Activated CD8-positive, alpha-beta memory T cell treated with anti-CD3 and anti-CD28 coated beads for 1 hour (primary cell): ENCODE measurements around the gene SAMD14.

Experiments used
- DNase-seq, 2 donors: peaks; one replicate each; pipeline ENCODE4 v3.0.0-alpha.2; 2020; ENCODE audit warnings: low read depth in 1 of 2; ENCODE audit errors: extremely low read depth in 1 of 2

SAMD14 gene

DNA sequence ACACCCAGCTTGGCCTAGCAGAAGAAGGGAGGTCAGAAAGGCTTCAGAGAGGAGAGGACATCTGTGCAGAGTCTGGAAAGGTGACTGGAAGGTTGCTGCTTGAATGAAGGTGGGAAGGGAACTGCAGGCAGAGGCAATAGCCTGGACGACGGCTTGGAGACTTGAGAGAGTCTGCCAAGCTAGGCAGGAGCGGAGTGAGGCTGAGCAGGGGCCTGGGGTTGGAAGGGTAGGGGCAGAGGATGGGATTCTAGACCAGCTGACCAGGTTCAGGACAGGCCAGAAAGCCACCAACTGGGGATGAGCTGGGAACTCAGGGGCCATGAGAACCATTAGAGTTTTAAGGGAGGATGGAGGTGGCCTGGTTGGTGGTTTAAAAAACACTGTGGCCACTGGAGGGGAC is 35.5 kb upstream of the SAMD14 start:
- no peak for DNase-seq

DNA sequence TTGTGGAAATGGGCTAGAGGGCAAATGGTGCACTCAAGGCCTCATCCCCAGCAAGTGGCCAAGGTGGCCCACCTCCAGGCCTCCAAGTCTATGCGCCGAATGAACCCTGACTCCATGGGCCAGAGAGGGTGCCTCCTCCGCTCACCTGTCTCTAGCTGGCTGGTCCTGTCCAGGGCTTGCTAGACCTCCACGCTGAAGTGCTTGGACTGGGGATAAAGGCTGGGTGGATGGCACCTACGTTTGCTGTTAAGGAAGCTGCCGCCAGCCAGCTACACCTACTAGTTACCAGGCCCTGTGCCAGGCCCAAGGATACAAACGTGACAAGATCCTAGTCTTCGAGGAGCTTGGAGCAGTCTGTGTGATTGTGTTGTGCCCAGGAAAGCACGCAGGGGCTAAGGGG is 35.1 kb upstream of the SAMD14 start:
- DNase-seq = no peak

DNA sequence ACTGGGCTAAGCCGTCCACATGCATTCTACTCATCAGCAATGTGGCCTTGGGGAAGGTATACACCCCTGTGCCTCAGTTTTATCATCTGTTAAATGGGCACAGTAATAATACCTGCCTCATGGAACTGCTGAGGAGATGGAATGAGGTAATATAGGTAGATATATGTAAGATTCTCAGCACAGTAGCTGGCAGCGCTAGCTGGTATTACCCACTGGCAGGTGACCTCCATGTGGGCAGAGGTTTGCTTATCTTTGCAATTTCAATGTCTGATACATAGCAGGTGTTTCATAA is 34.7 kb upstream of the SAMD14 start:
- DNase-seq = no peak

DNA sequence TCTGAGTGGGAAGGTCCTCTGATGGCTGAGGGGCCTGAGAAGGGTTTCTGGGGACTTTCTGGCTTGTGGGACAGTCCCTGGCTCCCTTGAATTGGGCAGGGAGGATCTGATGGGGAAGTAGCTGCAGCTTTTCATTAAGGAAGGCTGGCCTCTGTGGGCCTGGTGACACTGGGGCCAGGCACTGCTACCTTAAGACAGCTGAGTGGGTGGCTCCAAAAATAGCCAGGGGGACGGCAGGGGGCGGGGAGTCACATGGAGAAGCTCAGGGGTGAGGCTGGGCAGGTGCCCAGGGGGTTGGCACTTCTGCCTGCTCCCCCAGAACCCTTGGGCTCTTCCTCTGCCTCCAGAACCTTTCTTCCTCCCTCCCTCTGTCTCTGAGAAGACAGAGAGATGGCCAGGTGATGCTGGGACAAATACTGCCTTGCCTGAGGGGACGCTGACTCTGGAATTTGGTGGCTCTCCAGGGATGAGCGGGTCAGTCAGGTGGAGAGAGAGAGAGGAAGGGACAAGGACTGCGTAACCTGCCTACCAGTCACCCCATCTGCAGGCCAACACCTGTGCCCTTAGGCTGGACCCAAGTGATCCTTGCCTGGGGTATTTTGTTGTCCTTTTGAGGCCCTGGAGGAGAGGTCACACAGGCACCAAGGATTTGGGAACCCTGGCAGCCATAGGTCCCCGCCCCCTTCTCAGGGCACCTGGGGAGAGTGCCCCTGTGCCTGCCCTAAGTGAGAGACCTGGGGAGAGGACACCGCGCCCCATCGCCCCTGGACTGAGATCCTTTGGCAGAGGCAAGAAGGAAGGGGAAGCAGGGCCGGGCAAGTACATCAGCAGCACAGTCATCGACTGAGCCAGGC is 34.1 kb upstream of the SAMD14 start:
- DNase-seq = no peak

DNA sequence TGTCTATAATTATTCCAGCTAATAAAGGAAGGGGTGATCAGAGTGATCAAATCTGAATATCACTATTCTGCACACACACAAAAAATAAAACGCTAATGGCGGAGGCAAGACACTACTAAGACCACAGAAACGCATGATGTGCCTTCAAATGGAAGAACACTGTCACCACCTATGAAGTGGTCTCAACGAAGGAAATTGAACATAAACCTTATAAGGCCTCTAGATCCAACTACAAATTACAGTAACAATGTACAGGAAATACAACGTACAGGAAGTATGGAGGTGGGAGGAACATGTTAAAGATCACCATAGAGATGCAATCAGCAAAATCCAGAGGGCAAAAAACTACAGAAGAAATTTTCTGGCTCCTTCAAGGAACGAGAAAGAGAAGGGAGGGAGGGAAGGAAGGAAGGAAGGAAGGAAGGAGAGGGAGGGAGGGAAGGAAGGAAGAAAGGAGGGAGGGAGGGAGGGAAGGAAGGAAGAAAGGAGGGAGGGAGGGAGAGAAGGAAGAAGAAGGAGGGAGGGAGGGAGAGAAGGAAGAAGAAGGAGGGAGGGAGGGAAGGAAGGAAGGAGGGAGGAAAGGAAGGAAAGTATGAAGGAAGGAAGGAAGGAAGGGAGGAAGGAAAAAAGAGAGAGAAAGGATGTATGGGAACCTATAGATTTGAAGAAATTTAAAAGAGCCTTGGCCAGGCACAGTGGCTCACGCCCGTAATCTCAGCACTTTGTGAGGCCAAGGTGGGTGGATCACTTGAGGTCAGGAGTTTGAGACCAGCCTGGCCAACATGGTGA is 32.7 kb upstream of the SAMD14 start:
- DNase-seq = no peak

DNA sequence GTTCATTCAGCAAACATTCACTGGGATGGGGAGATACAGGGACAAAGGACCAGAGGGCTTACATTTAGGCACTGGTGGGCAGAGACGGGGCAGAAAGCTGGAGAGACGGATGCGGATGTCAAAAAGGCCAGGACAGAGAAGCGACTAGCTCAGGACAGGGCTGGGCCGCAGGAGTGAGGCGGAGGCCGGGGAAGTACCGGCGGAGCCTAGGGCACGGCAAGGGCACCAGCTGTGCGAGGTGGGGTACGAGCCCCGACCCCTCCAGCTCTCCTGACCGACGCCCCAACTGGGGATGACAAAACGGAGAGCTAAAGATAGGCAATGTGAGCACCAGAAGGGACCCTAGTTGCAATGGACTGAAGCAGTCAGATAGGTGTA is 31.9 kb upstream of the SAMD14 start:
- DNase-seq = no peak

DNA sequence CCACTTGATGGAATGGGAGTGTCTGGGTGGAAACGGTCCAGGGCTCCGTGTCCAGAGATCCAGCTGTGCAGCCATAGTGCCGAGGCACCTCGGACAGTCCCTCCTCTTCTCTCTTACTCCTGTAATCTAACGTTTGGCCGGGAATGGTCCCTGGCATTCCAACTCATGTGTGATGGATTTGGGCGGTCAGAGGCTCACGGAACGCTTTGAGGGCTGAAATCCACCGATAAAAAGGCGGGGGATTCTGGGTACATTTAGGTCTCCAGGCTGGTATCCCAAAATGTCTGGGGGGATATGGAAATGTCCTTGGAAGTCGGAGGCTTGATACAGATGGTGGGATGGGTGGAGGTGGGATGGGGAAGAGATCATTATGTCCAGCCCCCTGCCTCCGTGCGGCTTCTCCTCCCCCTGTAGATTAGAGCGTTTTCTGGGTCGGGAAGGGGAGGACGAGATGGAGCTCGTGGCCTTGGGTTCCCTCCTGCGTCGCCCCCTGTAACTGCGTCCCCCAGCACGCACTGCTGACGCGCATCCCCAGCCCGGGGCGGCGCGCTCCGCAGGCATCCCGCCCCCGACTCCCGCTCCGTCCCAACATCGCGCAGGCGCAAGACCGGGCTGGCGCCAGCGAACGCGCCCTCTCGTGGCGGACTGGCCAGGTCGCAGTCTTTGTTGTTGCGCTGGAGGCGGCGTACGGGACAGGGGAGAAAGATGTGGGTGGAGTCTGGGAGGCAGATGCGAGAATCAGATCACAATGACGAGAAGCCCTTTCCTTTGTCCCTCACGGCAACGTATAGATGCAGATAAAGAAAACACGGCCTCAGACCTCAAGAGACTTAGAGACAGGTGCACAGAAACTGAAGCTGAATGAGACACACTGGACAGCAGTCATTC is 31.3 kb upstream of the SAMD14 start:
- DNase-seq = peak; percentile 85 to 92

DNA sequence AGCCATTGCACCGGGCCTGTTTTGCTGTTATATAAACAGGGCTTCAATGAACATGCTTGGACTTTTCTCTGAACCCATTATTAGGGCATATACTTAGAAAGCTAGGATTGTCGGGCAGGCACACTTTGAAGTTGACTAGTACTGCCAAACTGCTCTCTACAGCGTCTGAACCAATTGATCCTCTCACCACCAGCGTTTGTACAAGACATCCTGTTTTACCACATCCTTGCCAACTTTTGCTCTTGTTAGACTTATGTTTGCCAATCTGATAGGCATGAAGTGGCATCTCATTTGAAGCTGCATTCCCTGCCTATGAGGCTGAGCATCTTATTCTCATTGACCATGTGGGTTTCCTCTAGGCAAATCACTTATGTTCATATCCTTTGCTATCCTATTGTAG is 27.9 kb upstream of the SAMD14 start:
- no peak for DNase-seq

DNA sequence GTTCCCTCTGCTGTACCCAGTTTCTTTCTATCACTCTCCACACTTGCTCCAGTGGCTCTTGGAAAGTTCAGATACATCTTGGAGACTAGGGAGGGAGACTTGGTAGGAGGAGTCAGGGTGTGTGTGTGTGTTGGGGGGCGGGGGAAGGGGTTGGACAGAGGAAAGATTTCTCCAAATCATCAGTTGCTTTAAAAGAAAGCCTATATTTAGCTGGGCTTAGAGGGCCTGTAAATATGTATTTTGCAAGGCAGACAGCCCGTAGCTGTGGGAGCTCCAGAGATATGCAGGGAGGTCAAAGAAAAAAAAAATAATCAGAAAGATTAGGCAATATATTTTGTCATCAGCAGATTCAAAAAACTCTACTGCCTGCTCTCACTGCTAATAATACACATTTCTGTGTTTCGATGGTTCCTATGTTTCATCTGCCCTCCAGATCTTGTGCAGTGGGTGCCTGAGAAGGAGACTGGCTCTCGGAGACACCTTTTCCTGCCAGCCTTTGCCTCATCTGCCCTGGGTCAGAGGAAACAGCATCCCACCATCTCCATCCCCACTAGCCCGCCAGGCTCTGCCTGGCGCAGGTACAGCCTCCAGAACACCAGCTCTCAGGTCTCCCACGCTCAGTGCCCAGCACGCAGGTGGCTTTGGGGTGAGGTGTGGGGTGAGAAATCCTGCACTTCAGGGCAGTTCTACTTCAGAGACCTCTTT is 25.3 kb upstream of the SAMD14 start:
- no peak for DNase-seq

DNA sequence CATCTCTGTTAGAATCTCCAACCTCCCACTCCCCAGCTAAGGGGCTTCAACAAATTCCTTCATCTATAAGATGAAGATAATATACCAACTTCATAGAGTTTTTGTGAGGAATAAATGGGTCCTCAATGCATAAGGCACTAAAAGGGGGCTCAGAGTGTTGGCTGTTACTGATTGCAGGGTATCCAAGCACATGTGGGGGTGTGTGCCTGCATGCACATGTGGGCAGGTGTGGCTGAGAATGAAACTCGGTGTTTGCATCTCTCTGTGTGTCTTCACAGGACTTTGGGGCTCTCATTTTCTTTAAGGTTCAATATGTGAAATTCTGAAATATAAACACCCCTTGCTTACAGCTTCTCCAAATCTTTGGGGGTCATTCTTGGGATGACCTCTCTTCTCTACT is 24.6 kb upstream of the SAMD14 start:
- DNase-seq = no peak

DNA sequence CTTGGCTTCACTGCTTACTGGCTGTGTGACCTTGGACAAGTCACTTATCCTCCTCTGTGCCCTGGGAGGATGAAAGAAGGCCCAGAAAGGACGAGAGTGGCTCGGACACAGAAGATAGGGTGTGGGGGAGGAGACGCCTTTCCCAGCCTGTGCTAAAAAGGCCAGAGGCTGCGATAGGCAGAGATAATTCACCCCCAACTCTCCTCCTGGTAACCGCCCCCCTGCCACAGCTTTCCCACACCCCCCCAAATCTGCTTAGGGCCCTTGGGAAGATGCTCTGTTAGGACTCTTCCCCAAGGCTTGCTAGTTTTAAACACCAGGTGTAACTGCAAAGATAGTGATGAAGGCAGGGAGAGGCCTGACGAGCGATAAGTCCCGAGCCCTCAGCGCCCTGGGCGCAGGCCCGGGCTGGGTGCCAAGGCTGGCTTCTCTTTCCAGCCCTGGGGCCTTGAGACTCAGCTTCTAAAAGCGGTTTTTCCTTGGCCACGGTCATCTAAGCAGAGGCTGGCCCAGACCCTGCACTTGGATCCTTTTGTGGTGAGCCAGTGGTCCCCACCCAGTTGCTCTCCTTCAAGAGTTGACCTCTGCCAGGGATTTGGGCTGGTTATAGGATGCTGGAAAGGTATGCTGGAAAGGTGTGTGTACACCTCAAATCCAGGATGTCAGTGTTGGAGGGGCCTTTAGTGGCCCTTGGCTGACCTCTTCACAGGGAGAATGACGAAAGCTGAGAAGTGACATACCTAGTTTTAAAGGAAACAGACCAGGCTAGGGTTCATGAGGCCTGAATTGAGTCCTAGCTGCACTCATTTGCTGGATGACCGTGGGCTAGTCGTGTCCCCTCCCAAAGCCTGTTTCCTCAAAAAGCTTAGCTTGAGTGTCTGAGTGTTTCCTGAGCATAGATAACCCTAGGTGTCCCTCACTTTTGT is 24.0 kb upstream of the SAMD14 start:
- no peak for DNase-seq

DNA sequence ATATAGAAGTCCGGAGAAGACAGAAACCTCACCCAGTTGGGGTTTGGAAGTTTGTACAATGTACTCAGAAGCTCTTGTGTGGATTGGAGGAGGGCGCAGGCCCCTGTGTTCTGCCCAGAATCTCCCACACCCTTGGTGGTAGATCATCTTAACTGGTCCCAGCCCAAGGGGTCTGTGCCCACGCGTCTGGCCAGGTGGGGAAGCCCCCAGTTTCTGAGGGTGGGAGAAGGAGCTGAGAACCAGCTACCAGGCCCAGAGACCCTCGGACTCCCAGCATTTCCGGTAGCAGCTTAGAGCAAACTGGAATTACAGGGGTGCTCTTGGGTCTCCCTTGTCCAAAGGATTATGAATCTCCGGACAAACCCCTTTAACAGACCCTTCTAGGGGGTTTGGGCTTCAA is 22.8 kb upstream of the SAMD14 start:
- no peak for DNase-seq

DNA sequence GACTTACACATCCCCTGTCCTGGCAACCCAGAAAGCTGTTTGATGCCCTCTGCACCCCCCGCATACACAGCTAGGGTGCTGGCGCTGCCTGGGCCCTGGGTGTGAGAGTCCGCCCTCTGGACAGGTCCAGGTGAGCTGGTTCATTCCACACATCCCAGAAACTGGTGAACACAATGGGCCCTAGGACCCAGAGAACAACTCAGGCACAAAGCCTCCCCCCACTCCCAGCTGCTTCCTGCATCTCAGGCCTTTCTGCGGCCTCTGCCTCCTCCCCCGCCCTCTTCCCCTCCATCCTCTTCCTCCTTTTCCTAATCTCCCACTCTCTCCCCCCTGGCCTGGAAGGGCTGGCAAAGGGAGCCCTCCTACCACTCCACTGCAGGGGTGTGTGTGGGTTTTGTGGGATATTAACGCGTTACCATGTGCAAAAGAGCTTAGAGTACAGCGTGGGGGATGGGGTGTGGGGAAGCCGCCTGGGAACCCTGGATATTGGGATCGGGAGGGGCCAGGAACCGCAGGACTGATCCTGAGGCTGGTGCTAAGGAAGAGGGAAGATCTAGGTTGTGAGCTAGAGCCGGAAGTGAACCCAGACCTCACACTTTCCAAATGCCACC is 22.1 kb upstream of the SAMD14 start:
- DNase-seq = no peak

DNA sequence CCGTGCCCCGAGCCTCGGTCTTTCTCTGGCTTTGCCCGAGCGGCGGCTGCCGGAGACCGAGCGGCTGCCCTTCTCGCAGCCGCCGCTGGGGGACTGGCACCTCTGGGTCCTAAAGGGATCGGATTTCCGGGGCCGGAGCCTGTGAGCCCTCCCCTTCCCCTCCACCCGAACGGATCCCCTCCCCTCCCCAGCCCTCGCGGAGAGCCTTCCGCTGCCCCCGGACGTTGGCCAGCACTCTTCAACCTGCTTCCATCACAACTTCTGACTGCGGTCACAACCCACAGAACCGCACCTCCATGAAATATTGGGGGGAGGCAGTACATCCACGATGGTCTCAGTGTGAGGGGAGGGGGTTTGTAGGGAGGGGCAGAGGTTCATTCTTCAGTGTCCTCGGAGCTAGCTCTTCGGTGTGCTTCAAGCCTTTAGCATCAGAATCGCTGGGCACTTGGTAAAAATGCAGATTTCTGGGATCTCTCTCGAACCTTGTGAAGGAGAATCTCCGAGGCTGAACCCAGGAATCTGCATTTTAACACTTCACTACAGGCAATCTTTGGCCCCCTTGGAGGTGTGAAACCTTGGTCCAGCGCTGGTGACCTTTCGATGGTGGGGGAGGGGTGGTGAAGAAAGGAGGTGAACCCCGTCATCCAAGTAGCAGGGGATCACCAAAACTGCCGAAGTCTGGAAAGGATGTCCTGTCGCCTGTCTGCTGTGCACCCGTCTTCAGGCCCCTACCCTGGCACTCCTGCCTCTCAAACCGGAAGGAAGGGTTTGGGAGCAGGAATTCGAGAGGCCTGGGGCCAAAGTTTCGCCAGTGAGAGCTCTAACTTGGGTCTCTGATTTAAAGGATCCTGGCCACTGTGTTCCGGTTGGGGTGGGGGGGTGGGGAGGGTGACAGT is 21.3 kb upstream of the SAMD14 start:
- DNase-seq = peak in 1 of 2 donors; percentile 78

DNA sequence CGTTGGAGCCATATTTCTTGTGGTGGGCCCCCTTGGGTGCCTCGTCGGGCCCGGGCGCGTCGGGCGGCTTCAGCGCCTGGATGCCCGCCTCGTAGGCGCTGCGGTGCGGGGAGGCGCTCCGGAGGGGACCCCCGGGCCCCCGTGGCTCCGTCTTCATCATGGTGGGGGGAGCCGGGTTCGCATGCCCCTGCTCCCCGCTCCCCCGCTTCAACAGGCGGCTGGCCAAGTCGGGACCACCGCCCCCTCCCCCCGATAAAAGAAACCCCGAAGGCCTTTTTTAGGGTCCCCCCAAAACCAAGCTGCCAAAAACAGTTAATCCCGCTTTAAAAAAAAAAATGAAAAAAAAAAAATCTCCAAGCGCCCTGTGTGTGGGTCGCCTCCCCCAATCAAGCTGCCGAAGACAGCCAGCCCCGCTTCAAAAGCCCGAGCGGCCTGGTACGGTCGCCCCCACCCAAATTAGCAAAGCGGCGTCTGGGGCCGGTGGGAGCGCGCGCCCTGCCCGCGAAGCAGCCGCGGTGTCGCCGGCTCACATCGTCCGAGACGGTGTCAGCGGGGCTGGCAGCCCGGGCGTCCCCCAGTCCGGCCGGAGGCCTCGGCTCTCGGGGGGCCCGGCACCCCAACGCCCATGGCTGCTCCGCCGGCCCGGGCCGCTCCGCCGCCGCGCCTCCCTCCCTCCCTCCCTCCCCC is 20.5 kb upstream of the SAMD14 start, which contains the start of gene PPP1R9B:
Gene PPP1R9B (minus strand): TSS at position 324 of the 687 bp plus-strand sequence. CDS start 164 bp downstream, at position 160.
- DNase-seq = no peak

DNA sequence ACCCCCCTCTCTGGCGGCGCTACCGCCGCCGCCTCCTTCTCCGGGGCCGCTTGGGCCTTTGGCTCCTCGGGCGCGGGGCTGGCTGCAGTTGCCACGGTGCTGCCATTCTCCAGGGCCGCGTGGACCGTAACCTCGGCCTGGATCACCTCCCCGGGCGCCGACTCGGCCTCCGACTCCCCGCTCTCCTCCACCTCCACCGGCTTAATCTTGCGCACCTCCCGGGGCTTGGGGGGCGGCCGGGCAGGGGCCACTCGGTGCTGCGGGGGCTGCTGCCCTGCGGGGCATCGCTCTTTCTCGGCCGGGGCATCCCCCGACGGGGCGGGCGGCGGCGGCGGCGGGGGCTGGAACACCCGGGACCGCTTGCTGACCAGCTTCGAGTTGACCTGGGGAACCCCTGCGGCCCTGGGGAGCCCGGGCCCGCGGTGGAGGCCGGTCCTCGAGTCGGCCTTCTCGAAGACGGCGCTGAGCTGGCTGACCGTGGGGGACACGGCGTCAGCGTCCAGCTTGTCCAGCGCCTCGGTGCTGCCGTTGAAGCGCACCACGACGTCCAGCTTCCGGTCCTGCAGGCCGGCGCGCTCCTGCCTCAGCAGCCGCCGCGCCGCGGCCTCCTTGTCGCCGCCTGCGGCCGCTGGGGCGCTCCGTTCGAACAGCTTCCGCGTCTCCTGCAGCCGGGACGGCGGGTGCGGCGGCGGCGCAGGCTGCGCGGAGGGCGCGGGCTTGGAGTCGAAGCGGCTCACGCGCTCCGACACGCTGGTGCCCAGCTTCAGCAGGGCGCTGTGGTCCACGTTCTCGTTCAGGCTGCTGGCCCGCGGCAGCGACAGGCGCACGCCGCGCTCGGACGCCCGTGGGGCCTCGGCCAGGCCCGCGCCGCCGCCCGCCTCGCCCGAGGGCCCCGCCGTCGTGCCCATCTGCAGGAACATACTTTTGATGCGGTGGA is 19.7 kb upstream of the SAMD14 start:
- no peak for DNase-seq

DNA sequence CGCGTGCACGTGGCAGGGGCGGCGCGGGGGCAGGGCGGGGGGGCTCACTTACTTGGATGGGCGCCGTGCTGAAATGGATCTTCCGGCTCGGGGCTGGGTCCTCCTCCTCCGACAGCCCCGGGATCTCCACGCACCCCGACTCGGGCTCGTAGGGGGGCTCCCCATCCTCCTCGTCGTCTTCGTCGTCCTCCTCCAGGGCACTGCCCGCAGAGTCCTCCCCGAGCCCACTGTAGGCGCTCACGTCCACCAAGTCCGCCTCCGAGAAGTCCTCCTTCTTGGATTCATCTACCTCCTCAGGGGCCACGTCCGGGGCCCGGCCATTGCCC is 19.1 kb upstream of the SAMD14 start:
- no peak for DNase-seq
